ENCODE results near the gene GPLD1.

Gene GPLD1

DNA sequence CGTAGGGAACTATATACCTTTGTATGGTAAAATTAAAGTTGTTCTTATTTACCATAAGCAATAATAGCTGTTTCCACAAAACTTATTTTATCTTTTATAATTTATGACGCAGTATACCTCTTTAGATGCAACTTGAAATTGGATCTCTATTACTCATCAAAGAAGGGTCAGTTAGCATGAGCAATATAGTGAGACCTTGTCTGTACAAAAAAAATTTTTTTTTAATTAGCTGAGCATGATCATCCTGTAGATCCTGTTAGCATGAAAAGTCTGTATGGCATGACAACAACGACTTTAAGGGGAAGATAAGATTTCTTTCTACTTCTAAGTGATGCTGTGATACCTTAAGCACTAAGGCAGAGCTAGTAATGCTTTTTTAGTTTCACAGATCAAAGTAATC lies 11.3 kb upstream of the GPLD1 start:
- no peak for DNase-seq (ENCODE audit: low read depth, low spot score)

- DNase-seq (ENCODE audit: low read depth, low spot score), result no peak
Observed at GRCh38 chr6:24497254-24497970, 8.0 kb upstream of the GPLD1 start.

DNA sequence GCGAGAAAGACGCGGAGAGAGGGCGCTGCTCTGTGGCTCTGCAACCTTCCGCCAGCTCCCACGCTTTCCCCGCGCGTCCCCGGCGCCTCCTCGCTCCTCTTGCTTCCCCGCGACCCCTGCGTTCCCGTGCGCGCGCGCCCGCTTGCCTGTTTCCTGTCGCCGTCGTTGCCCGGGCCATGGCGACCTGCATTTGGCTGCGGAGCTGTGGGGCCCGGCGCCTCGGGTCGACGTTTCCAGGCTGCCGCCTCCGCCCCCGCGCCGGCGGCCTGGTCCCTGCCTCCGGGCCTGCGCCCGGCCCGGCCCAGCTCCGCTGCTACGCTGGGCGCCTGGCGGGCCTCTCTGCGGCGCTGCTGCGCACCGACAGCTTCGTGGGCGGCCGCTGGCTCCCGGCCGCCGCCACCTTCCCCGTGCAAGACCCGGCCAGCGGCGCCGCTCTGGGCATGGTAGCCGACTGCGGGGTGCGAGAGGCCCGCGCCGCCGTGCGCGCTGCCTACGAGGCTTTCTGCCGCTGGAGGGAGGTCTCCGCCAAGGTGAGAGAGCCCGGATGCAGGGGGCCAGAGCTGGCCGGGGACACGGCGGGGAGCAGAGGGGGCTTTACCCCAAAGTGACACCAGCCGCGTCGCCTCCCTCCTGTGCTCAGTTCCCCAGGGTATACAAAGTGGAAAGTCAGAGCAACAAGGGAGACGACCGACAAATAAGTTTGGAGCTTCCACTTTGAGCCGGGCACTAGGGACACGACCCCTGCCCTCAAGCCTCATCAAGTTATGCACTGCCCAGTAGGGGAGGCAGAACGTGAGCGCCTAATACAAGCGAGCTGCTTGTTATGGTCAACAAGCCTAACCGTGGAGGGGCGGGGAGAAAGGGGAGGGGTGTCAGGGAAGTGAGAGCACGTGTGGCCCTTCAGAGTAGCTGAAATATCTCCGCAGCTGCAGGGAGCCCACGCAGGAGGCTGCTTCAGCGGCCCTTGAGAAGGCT lies 5.7 kb upstream of the GPLD1 start, which contains the start of gene ALDH5A1:
Gene ALDH5A1, plus strand, starts transcription at position 149 of the 975 bp plus-strand sequence. Its CDS starts 28 bp downstream, at position 177.
- DNase-seq (ENCODE audit: low read depth, low spot score), result peak; percentile 43

DNA sequence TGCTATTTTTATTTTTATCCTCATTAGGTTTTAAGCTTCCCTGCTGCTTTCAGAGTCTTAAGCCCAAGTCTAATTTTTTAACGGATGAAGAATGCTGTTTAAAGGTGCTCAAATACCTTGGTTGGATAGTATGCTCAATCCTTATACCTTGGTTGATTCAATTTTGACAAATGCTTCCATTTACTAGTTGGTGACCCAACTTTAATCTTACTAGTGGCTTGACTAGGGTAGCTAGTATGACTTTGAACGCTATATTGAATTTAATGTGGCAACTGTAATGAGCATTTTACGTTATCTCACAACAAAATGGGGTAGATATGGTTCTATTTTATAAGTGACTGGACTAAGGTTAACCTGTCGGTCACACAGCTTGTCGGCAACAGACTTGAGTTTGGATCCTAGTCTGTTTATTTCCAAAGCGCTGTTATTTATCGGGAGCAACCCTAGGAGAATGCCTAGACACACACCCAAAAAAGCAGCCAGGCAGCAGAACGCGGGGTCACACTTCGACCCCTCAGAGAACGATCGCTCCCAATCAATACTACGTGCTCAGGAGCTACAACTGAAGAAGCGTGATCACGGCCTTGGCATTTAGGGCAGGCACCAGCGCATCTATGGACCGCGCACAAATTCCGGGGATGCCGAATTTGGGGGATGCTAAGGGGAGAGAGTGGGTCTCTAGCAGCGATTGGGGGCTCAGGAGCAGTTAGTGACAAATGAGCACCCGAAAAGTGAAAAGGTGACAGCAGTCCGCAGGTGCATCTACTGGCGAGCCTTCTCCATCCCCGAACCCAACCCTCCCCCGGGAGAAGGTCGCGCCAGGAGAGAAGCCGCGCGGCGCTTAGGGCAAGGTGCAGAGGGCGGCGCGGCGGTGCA lies 4.8 kb upstream of the GPLD1 start:
- no peak for DNase-seq (ENCODE audit: low read depth, low spot score)

DNA sequence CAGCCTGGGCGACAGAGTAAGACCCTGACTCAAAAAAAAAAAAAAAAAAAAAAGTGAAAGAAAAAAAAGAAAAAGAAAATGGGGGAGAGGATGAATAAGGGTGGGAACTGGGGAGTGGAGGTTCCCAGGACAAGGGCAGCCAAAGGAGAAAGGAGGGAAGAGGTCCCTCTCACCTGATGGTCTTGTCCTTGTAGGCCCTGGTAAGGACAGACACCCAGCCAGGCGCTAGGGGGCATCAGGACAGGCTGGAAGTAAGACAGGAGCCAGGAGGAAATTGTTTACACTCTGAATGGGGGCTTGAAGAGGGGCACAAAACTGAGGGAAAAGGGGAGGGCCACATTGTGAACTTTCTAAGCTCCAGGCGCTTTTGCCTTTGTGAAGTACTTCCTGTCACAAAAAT lies 3.1 kb upstream of the GPLD1 start:
- no peak for DNase-seq (ENCODE audit: low read depth, low spot score)

- DNase-seq (ENCODE audit: low read depth, low spot score), result no peak
Observed at GRCh38 chr6:24490948-24491347, 1.6 kb upstream of the GPLD1 start.

DNA sequence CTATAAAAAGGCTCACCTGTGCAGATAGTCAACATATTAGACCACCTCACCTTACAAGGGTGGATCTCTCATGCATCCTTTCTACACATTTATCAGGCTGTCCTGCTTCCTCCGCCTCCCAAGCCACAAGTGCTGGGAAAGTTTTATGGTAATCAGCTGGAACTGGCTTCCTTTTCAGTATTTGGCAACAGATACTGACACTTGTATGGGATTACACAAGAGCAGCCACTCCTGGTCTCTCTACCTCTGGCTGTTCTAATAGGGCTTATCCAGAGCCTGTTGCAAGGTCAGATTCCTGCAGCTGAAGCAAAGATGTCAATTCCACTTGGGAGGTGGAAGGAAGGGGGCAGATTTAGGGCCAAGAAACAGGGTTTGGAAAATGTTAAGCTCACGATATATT lies 503 bp upstream of the GPLD1 start:
- DNase-seq (ENCODE audit: low read depth, low spot score), result no peak

DNA sequence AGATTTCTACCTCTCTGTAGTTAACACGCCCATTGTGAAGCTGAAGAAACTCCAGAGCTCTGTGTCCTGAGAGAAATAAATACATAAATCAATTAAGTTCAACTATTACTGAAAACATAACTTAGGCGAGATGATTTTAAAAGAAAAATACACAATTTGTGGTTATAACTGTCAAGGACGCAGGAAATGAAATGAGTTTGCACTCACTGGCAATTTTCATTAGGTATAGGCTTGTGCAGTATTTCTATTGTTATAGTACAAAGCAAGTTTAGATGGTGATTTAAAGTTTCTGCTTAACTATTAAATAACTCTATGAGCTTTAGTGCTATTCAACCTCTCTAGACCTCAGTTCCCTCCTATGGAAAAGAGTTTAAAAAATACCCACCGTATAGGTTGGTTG lies 3.3 kb downstream of the GPLD1 start:
- DNase-seq (ENCODE audit: low read depth, low spot score), result no peak

- DNase-seq (ENCODE audit: low read depth, low spot score), result no peak
Observed at GRCh38 chr6:24484657-24485323, 4.6 kb downstream of the GPLD1 start.

DNA sequence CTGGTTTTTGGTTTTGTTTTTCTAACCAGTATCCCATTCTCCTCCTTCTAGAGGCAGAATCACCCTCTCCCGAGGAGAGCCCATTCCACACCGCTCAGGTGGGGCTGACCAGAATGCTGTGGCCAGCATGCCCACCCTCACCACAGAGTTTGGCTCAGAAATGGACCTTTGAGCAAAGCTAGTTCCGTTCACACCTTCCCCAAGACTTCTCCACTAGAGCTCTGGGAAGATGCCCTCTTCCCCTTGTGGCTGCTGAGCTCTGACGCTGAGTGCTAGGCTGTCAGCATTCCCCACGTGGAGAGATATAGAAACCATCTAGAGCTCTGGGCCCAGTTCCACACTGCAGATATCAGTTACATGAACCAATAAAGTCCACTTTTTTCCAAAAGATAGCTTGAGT lies 7.9 kb downstream of the GPLD1 start:
- no peak for DNase-seq (ENCODE audit: low read depth, low spot score)

DNA sequence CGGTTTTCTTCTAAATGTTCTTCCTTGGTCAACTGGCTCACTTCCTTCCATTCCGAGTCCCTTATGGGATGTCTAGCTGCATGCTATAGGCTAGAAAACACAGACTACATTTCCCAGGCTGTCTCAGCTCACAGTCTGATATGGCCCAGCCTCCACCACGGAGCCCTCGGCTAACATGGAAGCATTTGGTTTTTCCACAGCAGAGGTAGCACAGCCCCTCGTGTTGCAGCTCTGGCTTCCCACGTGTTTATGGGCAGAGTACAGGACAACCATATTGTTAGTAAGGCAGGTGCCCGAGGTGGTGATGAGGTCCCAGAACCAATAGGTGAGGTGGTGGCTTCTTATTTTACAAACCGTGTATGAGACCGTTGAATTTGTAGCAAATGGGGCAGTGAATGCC lies 8.7 kb downstream of the GPLD1 start:
- DNase-seq (ENCODE audit: low read depth, low spot score), result no peak

- DNase-seq (ENCODE audit: low read depth, low spot score), result no peak
Observed at GRCh38 chr6:24478903-24479302, 10.5 kb downstream of the GPLD1 start.

DNA sequence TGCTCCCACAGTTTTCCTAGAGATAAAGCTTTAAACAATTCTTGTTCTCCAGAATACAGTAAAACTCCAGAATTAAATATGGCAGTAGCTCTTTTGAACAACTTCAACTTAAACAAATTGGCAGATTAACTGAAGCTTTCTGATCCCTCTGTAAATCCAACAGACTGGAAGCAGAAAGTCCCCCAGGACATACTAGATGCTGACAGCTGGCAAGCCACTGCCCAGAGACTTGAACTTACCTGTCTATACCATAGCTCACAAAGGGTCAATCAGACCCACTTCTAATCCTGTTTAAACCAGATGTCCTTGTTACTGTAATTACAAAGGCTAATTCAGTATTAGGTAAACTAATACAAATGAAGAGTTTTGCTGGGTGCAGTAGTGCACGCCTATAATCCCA lies 12.3 kb downstream of the GPLD1 start:
- no peak for DNase-seq (ENCODE audit: low read depth, low spot score)

DNA sequence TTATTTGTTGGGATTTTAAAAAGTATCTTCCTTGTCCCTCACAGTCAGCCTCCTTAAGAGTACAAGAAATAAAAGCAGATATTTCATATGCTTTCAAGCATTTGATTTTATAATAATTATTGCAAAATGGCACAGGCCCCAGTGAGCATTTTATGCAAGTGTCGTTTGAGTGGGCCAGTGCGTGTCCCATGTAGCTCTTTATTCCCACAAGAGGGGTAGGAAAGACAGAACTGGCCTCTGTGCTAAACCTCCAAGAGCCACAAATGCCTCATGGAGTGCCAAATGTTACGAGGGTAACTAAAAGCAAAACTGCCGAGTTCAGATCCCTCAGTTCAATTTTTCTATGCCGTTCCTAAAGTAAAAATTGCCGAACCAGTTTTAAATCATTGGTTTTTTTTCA lies 12.7 kb downstream of the GPLD1 start:
- DNase-seq (ENCODE audit: low read depth, low spot score), result no peak

DNA sequence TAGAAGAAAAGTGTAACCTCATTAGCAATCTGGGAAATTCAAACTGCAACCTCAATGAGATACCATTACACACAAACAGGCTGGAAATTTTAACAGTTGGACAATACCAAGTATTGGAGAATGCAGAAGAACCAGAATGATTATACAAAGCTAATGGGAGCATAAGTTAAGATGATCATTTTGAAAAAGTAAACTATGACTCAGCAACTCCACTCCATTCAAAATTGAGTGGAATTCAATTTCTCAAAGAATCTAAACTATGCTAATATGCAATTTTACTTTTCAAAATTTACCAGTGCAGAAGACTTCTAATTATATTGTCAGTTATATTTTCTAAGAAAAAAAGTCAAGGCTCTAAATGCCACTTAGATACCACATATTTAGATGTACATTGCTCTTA lies 17.2 kb downstream of the GPLD1 start:
- DNase-seq (ENCODE audit: low read depth, low spot score), result no peak

GRCh38 chr6:24469811-24470210 lies 19.6 kb downstream of the GPLD1 start:
- no peak for DNase-seq (ENCODE audit: low read depth, low spot score)

DNA sequence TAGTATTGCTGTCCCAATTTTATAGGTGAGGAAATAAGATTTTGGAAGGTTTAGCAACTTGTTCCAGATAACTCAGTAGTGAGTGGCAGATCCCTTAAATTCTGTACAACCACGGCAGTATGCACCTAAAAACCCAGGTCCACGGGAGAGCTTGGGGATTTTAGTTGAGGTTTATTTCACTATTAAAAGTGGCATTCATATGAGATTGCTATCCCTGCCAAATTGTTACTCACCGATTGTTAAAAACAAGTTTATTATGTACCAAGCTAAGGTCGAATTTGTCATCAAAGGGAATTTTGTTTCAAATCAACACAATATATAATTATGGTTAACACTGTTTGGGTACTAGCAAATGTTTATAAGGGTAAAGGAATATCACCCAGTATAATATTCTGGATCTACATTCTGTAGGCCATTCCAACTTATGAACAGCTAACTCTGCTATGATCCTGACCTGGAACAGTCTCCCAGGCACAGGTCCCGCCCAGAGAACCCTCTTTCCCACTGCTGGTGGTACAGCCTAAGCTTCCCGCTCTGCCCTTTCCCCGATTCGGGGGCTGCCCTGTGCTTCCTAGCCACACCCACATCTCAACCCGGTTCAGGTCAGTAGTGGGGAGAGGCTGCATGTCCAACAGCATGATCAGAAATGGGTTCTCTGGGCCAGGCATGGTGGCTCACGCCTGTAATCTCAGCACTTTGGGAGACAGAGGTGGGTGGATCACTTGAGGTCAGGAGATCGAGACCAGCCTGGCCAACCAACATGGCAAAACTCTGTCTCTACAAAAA lies 24.9 kb downstream of the GPLD1 start:
- no peak for DNase-seq (ENCODE audit: low read depth, low spot score)

DNA sequence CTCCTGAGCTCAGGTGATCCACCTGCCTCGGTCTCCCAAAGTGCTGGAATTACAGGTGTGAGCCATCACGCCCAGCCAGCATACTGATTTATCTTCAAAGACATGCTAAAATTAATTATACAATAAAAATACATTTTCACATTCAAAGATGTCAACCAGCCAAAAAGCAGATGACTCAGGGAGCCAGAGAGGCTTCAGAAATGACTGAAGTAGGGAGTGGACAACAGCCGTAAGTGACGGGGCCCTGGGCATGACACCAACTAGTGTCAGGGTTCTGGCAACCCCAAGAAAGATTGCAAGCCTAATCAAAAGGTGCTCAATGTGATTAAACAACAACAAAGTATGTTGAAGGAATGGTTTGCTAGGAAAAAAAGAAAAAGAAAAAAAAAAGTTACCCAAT lies 28.4 kb downstream of the GPLD1 start:
- DNase-seq (ENCODE audit: low read depth, low spot score), result no peak

DNA sequence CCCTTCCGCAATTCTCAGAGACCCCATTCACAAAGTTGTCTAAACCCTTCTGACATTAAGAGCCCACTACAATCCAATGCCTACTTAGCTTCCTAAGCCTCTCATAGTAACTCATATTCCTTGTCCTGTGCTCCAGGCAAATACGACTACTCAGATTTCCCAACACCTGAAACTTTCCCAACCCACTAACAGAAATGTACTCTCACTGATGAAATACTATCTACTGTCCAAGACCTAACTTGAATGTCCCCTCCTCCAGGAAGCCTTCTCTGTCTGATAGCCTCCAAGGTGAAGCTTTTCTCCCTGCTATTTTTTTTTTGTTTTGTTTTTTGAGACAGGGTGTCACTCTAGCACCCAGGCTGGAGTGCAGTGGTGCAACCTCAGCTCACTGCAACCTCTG lies 30.4 kb downstream of the GPLD1 start:
- DNase-seq (ENCODE audit: low read depth, low spot score), result no peak

DNA sequence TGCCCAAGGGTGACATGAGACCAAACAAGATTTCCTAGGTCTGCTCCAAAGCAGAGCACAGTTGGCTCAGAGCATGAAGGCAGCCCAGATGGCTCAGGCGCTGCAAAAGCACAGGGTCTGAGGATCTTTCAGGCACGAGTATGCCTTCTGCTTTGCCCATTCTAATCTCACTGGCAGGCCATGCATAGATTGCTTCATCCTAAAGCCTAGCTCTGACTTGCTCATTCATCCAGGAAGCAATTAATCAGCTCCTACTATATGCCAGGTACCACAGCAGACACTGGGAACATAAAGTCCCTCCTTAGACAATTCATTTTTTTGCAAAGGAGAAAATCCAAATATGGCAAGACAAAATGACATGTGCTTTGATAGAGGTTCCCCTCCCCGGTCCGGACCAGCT lies 31.2 kb downstream of the GPLD1 start:
- DNase-seq (ENCODE audit: low read depth, low spot score), result no peak

GRCh38 chr6:24455061-24455460 lies 34.3 kb downstream of the GPLD1 start:
- no peak for DNase-seq (ENCODE audit: low read depth, low spot score)

Measured in activated CD4-positive, CD25-positive, alpha-beta regulatory T cell treated with anti-CD3 and anti-CD28 coated beads, Interleukin-2, amount 50 U/mL, for 16 hours (primary cell).